NCI-H1694 (cell line): Measurements from ENCODE around the gene FASTK.

Experiments
- DNase-seq: peaks from one replicate; lab custom pipeline; 2025; lab: John Stamatoyannopoulos, UW

The FASTK gene, protein sequence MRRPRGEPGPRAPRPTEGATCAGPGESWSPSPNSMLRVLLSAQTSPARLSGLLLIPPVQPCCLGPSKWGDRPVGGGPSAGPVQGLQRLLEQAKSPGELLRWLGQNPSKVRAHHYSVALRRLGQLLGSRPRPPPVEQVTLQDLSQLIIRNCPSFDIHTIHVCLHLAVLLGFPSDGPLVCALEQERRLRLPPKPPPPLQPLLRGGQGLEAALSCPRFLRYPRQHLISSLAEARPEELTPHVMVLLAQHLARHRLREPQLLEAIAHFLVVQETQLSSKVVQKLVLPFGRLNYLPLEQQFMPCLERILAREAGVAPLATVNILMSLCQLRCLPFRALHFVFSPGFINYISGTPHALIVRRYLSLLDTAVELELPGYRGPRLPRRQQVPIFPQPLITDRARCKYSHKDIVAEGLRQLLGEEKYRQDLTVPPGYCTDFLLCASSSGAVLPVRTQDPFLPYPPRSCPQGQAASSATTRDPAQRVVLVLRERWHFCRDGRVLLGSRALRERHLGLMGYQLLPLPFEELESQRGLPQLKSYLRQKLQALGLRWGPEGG

DNA sequence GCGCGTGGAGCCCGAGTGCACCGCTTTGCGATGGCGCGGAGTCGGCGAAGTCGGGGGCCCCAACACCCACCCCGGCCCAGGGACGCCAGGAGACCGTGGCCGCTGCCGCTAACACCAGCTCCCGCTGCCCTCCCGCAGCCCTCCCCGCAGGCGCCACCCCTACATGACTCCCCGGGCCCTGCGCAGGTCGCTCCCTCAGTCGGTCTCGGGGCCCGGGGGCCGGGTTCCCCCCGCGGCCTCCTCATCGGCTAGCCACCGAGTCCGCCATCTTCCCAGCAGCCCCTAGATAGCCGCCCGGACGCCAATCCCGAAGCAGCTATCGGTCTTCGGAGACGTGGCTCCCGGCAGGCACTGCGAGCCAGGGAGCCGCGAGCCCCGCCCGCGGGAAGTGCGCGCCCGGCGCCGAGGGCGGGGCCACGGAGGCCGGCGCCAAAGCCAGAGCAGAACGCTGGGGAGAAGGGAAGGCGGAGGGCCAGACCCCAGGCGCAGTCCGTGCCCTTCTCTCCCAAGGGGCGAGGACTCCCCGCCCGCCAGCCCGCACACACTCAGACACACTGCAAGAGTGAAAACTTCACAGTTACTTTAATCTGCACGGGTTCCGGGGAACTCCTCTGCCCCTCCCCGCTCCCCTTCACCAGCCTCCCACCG lies at the start of gene FASTK:
Gene FASTK (minus strand): TSS at position 288 of the 648 bp plus-strand sequence. CDS start 43 bp downstream, at position 245.
- DNase-seq = peak; percentile 73

DNA sequence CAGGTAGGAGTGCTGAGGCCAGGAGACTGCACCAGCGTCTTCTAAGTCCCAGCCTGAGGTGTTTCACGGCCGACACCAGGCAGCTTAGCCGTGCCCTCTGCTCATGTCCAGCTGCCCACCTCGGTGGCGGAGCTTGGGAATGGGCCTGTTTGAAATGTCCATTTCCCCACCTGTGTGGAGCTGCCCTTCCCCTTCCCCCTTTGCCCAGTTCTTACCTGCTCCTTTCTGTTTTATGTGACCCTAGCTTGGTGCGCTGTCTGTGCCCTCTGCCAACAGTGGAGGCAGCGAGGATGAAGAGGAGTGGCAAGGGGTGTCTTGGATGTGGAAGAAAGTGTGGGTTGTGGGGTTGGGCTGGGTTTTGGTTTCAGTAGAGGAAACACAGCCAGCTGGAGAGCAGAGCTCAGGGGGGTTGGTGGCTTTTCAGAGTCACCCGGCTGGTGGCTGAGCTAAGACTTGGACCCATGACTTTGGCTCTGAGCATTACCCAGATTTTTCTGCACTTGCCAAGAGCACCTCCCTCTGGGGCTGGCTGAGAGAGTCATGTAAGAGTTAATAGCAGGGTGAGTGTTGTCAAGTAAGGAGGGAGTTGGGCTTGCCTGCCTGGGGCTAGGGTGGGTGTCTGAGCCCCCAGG lies 49.5 kb upstream of the FASTK start:
- DNase-seq = no peak

DNA sequence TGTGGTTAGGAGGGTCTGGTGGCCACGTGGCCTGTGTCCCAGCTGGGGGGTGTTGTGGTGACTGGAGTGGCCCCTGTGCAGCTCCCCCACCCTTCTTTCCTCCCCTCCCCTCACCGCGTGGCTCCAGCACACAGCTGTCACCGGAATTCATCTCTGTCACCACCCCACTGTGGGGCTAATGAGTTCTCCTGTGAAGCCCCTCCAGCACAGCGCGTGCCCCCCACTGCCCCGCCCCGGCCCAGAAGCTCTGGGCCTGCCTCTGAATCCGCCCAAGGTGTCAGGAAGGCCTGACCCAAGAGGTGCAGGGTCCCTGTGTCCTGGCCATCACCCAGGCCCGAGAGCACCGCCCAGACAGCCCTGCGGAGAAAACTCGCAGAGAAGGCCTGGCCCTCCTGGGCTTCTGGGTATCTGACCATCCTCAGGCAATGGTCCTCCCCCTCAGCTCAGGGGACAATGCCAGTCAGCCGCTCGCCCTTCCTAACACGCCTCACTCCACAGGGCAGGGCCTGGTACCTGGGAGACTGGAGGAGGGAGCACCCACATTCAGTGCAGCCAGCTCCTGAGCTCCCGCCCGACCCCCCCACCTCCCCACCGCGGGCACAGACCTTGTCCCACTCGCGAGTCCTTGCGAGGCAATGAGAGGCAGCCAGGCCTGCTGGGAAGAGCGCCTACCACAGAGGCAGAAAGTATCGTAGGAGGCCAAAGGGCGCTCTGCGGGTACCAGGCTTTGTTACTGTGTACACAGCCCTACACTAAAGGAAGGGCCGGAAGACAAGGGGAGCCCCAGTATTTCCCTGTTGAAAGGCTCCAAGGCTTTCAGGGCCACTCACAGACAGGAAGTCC lies 48.7 kb upstream of the FASTK start:
- no peak for DNase-seq

DNA sequence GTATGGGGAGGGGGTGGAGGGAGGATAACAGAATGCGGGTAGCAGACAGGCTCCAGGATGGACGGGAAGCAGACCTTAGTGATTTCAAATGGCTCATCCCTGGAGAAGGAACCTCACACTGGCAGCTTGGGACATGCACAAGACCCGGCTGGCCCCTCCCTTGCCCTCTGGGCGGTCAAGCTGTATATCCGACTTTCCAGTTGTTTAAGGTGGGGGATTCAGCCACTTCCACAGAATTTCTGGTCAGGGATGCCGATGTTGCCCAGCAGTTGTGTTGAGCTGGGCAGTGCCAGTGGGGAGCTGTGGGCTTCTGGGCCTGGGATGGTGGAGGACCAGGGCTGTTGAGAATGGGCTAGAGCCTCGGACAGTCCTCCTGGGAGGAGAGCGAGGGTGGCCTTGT lies 48.1 kb upstream of the FASTK start:
- DNase-seq = no peak

DNA sequence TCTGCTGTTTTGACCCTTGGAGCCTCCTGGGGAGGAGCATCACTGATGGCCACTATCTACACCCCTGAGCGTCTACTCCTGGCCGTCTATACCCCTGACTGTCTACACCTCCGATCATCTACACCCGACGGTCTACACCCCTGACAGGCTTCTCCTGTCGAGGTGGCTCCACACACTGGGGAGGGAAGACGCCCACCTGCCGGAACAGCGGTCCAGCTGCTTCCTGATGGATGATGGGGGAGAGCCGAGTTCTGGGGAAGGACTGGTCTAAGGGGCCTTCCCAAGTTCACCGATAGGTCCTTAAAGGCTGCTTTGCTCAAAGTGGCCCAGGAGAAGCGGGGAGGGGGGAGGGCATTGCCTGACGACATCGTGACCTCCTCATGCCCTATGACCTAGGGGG lies 47.5 kb upstream of the FASTK start:
- DNase-seq = no peak

DNA sequence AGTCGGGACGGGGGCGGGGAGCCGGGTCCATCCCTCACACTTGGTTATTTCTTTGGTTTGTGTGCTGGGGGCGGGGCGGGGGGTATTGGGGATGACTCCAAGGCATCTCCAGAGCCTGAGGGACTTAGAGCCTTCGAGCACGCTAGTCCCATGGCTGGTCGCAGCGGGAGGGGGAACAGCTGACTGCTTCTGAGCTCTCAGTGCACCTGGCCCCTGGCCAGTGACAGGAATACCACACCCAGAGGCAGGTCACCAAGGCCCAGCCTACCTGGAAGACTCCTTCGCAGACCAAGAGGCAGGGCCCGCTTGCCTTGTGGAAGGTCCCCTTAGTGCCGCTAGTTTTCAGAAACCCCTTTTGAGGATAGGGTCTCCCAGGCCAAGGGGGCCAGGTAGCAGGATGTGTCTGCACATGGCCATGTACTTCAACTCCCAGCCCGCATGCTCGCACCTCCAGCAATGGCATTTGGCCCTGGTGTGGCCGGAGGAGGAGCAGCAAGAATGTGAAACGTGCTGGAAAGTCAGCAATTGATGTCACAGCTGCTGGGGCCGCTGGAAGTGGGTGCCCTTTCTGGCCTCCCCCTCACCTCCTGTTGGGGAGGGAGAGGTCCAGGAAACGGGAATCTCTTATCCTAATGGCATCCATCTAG lies 46.0 kb upstream of the FASTK start:
- DNase-seq = no peak

DNA sequence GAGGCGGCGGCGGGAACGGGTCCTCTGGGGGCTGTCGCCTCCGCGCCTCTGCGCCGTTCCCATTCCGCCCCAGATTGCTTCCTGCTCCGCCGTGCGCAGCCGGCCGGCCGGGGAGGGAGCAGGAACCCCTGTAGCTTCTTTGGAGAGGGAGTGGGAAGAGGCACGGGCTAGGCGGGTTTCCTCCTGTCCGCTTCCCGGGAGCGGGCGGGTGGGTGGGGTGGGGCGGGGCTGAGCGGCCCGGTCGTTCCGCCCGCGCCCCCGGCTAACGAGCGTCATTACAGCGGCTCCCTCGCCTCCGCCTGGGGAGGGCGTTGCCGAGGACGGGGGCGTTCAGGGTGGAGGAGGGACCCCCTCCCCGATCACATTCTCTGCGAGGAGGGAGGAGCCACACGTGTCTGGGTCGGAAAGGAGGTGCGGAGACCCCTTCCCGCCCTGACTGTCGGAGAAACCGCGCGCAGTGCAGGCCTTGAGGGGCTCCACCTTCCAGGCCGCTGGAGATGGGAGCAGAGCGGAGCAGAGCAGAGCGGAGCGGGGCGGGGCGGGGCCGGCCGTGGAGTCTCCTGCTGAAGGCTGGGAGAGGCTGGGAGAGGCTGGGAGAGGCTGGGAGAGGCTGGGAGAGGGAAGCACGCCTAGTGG lies 45.4 kb upstream of the FASTK start:
- no peak for DNase-seq

DNA sequence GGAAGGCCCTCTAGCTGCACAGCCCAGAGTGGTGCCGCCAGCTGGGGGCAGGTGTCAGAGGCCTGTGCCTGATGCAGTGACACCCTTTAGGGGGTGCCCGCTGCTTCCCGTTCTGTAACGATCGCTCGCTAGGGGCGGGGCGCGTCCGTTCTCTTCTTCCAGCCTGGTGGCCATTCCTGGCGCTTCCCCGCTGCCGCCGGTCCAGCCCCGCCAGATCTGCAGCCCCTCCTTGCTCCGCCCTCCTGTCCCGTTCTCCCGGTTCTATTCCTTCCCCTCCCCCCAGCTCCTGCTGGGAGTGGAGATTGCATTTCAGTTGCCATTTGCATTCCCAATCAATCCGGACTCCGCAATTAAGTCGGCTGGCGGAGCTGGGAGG lies 44.8 kb upstream of the FASTK start:
- no peak for DNase-seq

DNA sequence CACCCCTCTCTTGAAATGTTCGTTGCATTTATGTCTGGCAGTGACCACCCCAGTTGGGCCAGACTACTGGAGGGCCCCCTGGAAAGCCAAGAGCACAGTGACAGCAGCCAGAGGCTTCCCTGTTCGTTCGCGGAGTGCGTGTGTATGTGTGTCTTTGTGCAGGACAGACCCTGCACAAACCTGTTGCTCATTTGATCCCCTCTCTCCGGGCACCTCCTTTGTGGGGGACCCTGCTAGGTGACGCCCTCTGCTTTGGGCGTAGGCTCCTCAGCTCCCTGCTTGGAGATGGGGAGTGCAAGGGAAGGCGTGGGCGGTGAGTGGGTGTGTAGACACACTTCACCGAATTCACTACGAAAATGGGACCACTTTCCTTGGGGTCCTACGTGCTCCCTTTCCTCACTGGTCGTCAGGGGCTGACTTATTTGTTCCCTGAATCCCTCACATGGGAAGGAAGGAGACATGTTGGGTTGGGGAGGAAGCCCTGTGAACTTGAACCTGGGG lies 44.3 kb upstream of the FASTK start:
- no peak for DNase-seq

DNA sequence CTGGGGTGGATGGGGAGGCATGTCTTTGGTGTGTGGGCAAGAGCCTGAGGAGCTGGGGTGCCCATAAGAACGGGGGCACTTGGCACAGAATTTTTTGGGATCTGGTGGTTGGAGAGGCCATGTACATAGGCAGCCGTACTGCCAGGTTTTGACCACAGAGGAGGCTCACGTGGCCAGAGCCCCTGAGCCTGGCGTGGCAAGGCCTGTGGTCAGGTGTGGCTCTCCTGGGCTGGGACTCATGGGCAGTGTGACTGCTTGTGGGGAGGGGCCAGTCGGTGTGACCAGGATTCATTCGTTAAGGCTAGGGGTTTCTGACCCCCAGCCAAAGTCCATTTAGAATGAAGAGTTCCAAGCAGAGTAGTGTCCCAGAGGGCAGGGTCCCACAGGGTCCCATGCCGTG lies 43.9 kb upstream of the FASTK start:
- no peak for DNase-seq

DNA sequence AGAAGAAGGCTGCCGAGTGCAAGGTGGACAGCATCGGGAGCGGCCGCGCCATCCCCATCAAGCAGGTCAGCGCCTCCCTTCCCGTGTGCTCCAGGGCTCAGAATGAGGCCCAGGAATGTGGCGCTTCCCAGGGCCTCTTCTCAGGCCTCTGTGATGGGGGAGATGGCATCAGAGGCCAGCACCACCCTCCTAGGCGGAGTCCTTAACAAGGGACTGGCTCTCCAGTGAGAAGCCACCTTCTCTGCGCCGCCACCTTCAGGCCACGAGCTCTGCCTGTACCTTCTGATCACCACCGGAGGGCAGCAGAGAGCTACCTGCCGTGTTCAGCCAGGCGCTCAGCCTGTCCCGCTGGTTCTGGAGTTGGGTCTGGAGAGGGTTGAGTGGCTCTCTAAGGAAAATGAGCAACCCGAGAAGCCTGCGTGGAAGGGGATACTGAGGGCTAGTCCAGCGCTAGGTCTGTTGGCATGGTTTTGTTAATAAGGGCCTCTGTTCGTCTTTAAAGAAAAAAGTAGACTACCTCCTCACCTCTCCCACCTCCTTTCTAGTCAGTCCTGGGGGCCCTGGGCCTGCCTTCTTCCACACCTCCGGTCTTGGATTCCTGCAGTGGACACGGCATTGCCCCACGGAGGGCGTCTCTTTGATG lies 43.3 kb upstream of the FASTK start:
- DNase-seq = peak; percentile 82

DNA sequence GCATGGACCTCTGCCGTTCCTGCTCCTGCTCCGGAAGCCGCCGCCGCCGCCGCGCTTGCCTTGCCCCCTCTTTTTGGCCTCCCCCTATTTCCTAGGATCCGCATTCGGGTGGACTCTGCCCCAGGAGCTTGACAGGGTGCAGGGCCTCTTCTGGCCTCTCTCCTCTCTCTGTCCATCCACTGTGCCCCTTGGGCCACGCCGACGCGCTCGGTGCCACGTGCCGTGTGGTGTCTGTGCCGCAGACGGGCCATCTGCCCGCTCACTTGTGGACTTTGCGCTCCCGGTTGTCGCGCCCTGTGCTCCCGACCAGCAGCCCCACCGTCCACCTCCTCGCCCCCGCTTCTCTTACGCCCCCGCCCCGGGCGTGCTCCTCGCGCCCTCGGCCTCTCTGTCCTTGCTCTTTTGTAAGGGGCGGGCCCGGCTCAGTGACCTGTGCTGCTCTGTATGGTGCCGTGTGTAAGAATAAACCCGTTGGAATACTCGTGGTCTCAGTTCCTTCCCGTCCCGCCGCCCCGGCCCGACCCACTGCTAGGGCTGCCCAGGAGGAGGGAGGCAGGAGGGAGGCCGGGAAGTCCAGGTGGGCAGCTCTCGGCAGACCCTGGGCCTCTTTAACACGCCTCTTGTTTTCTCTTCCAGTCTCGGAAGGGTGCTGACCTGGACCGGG lies 42.7 kb upstream of the FASTK start:
- no peak for DNase-seq

DNA sequence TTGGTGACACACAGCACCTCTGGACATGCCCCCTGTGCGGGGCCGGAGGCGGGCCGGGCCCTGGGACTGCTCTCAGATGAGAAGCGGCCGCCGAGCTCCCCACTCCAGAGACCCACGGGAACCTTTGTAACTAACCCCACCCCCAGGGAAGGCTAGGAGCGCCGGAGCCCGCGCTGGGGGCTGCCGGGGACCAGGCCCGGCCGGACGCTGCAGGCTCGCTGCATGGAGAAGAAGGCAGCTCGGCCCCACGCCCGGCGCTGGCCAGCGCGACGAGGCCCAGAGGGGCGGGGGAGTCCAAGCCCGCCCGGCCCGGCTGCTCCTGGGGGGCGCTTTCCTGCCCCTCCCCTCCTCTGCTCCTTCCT lies 42.2 kb upstream of the FASTK start:
- DNase-seq = no peak

DNA sequence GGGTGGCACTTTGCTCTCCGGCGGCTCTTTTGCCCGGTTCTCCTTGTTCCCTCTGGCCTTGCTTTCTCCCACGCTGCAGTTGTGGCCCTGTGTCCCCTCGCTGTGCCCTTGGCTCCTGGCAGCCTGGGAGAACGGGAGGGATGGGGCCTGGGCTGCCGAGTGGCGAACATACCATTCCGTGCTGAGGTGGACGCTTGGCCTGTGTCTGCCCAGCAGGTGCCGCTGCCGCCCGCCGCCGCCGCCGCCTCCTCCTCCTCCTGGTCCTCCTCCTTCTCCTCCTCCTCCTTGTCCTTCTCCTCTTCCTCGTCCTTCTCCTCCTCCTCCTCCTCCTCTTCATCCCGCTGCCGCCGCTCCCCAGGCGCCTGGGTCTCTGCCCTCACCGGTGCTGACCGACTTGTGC lies 41.7 kb upstream of the FASTK start:
- no peak for DNase-seq

DNA sequence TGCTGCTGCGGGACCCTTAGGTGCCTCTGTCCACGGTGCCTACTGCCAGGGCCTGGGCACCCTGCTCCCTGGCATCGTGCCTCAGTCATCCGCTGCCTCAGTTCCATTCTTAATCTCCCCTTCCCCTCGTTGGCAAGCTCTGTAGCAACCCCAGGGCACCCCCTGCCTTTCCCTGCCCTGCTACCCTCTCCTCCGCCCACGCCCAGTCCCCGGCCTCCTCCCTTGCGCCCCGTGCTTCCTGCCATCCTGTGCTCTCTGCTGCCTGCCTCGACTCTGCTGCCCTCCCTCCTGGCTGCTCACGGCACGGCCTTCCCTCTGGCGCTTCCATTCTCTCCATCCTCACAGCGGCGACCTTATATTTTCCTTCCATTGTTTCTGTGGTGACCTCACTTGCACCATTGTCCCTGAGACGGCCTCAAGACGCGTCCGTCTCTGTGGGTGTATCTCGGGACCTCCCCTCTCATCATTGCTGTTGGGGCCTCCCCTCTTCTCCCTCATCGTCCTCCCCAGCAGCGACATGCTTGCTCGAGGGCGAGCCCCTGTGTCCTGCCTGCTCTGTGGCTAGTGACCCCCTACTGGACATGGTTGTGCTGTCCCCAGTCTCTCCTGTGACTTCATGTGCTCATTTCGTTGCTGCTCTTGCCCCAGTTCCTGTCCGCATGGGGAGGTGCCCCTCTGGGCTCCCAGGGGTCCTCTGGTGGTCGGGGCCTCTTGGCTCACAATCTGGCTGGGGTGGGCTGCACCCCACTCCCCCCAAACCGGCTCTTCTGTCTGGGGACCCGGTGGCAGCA lies 41.0 kb upstream of the FASTK start:
- DNase-seq = no peak

DNA sequence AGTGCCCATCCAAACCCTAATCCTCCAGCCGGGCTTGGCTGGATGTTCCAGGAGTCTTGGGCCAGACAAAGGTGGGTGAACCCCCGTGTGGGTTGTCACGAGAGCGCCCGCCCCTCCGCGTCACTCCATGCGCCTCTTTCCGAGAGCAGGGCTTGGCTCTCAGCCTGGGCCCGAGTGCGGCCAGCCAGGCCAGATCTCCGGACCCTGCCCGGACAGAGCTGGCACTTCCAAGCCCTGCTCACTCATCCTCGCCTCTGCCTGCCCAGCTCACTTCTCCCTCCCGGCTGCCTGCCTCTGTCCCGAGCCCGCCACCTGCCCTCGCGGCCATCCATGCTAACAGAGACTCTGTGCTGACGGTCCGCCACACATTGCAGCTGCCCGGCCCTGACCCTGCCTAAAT lies 40.3 kb upstream of the FASTK start:
- no peak for DNase-seq

DNA sequence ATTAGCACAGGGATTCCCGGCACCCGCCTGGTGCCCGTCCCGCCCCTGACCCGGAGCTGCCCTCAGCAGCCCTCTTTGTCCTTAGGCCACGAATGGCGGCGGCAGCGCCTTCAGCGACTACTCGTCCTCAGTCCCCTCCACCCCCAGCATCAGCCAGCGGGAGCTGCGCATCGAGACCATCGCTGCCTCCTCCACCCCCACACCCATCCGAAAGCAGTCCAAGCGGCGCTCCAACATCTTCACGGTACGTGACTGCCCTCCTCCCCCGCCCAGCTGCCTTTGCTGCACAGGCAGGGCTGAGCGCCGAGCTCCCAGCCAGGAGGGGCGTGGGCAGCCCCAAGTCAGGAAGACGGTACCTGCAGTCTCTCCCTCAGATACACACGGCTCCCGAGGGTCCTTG lies 39.3 kb upstream of the FASTK start:
- DNase-seq = no peak

DNA sequence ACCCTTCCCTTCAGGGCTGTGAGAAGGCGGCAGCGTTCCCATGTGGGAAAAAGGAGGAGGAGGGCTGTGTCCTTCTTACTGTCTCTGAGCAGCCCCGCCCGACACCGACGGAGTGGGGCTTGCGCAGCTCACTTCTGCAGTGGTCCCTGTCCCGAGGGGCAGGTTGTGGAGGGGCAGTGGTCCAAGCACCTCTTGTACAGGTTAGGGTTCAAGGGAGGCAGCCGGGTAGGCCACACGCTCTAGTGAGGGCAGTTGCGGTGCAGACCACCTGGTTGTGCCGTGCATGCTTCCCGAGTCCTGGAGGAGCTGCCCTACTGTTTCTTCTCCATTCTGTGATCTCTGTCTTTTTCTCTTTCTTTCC lies 38.4 kb upstream of the FASTK start:
- DNase-seq = no peak
